Measurements from ENCODE around the gene BLVRA. TPM values are rescaled to one million over a fixed set of nuclear protein-coding genes. Genes with fewer than 3 reads are reported as not detected.
"Not testable (repeated sequence)": the region's sequence is repeated elsewhere in the genome, so short reads cannot be mapped to it uniquely, and the experiment has no call there.

The BLVRA gene
- total RNA-seq, 1 experiment from 2014 or later: 40.7 TPM

DNA sequence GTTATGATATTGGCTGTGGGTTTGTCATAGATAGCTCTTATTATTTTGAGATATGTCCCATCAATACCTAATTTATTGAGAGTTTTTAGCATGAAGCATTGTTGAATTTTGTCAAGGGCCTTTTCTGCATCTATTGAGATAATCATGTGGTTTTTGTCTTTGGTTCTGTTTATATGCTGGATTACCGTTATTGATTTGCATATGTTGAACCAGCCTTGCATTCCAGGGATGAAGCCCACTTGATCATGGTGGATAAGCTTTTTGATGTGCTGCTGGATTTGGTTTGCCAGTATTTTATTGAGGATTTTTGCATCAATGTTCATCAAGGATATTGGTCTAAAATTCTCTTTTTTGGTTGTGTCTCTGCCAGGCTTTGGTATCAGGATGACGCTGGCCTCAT is 16.8 kb downstream of the BLVRA start:
- not testable (repeated sequence) for H2BK12ac ChIP-seq (ENCODE audit: insufficient read length, low read depth, low read length); H3K4ac ChIP-seq (ENCODE audit: low read depth, low read length); H4K8ac ChIP-seq (replicated peaks; ENCODE audit: insufficient read length, low read depth, low read length); H3K9me3 ChIP-seq (ENCODE audit: control insufficient read depth, low read depth, low read length); H3K79me1 ChIP-seq (ENCODE audit: insufficient read depth, low read depth, low read length, poor library complexity, severe bottlenecking); H2BK20ac ChIP-seq (ENCODE audit: low read depth, low read length, poor library complexity, severe bottlenecking); H4K5ac ChIP-seq (ENCODE audit: insufficient read length, low read depth, low read length); H2BK15ac ChIP-seq (ENCODE audit: low read depth, low read length); H3K27ac Mint-ChIP-seq; H3K14ac ChIP-seq (ENCODE audit: insufficient read depth, low read length); H4K91ac ChIP-seq (ENCODE audit: insufficient read length, low read depth, low read length); H3K4me2 ChIP-seq (ENCODE audit: insufficient read depth, insufficient read length, low read length); H3T11ph ChIP-seq (ENCODE audit: low read length); H3K27ac ChIP-seq (ENCODE audit: insufficient read length, low read depth, low read length); H3K18ac ChIP-seq (ENCODE audit: insufficient read length, low read depth, low read length); H3K27me3 Mint-ChIP-seq (ENCODE audit: low read depth); H3K4me1 ChIP-seq (ENCODE audit: insufficient read depth, low read length); H3K4me3 Mint-ChIP-seq; H2AK5ac ChIP-seq (ENCODE audit: insufficient read length, low read length); H2BK5ac ChIP-seq (ENCODE audit: insufficient read length, low read length); H3K23me2 ChIP-seq (ENCODE audit: insufficient read length, low read depth, low read length, poor library complexity, severe bottlenecking); DNase-seq; H2AFZ ChIP-seq (ENCODE audit: low read length); H3K27me3 ChIP-seq (ENCODE audit: insufficient read depth, low read length); H3K4me1 Mint-ChIP-seq; H4K20me1 ChIP-seq (ENCODE audit: control insufficient read depth, insufficient read depth, insufficient read length); H3K79me2 ChIP-seq (ENCODE audit: insufficient read depth, low read length); H3K9ac ChIP-seq (ENCODE audit: extremely low read depth, insufficient read length, low read length); H2BK120ac ChIP-seq (ENCODE audit: low read depth, low read length, poor library complexity, severe bottlenecking); H3K56ac ChIP-seq (ENCODE audit: insufficient read length, low read depth, low read length); H3K23ac ChIP-seq (ENCODE audit: insufficient read length, low read depth, low read length)
- Mint-ChIP-seq H3K36me3 (ENCODE audit: insufficient read depth in 1 of 3, low read depth in 3 of 3) (peaks cover 27 to 49% (median 40%) of the 10 kb centered on the region in 3 experiments), H3K9me3 (peaks cover 29 to 36% of the 10 kb centered on the region in 2 experiments)
- WGBS (ENCODE audit: extremely low coverage, insufficient read length, low lambda C conversion rate): no CpG with 5 or more reads among the region's 2 CpGs

- H4K8ac ChIP-seq (replicated peaks; ENCODE audit: insufficient read length, low read depth, low read length); DNase-seq; H3K4me1 Mint-ChIP-seq; H4K91ac ChIP-seq (ENCODE audit: insufficient read length, low read depth, low read length); H3T11ph ChIP-seq (ENCODE audit: low read length); H3K18ac ChIP-seq (ENCODE audit: insufficient read length, low read depth, low read length); H3K4me3 Mint-ChIP-seq; H4K5ac ChIP-seq (ENCODE audit: insufficient read length, low read depth, low read length); H4K20me1 ChIP-seq (ENCODE audit: control insufficient read depth, insufficient read depth, insufficient read length); H3K56ac ChIP-seq (ENCODE audit: insufficient read length, low read depth, low read length); H3K27me3 Mint-ChIP-seq (ENCODE audit: low read depth); H3K4me1 ChIP-seq (ENCODE audit: insufficient read depth, low read length); H3K79me1 ChIP-seq (ENCODE audit: insufficient read depth, low read depth, low read length, poor library complexity, severe bottlenecking); H3K4ac ChIP-seq (ENCODE audit: low read depth, low read length); H2BK20ac ChIP-seq (ENCODE audit: low read depth, low read length, poor library complexity, severe bottlenecking); H3K14ac ChIP-seq (ENCODE audit: insufficient read depth, low read length); H2AK5ac ChIP-seq (ENCODE audit: insufficient read length, low read length); H3K27ac ChIP-seq (ENCODE audit: insufficient read length, low read depth, low read length); H3K9ac ChIP-seq (ENCODE audit: extremely low read depth, insufficient read length, low read length); H3K27ac Mint-ChIP-seq; H2BK12ac ChIP-seq (ENCODE audit: insufficient read length, low read depth, low read length); H3K23me2 ChIP-seq (ENCODE audit: insufficient read length, low read depth, low read length, poor library complexity, severe bottlenecking); H3K79me2 ChIP-seq (ENCODE audit: insufficient read depth, low read length); H2BK5ac ChIP-seq (ENCODE audit: insufficient read length, low read length); H3K4me2 ChIP-seq (ENCODE audit: insufficient read depth, insufficient read length, low read length); H2BK120ac ChIP-seq (ENCODE audit: low read depth, low read length, poor library complexity, severe bottlenecking); H3K27me3 ChIP-seq (ENCODE audit: insufficient read depth, low read length); H3K23ac ChIP-seq (ENCODE audit: insufficient read length, low read depth, low read length); H3K9me3 ChIP-seq (ENCODE audit: control insufficient read depth, low read depth, low read length); H2BK15ac ChIP-seq (ENCODE audit: low read depth, low read length); H2AFZ ChIP-seq (ENCODE audit: low read length): not testable (repeated sequence)
- Mint-ChIP-seq H3K36me3 (ENCODE audit: insufficient read depth in 1 of 3, low read depth in 3 of 3) (peaks cover 22 to 38% (median 35%) of the 10 kb centered on the region in 3 experiments), H3K9me3 (peaks cover 30 to 35% of the 10 kb centered on the region in 2 experiments)
- no CpG with 5 or more reads among the region's 18 CpGs for WGBS (ENCODE audit: extremely low coverage, insufficient read length, low lambda C conversion rate)
These were observed 20.0 kb downstream of the BLVRA start for GRCh38 chr7:43778293-43779044.

Data from H9 (cell line).